ENCODE measurements around the gene ZNF827. TPM values are rescaled to one million over a fixed set of nuclear protein-coding genes. Genes with fewer than 3 reads are reported as not detected.

ZNF827 gene
- polyA plus RNA-seq, 1 donor from 2014 or later: 12.1 TPM

- H4K20me1 ChIP-seq (ENCODE audit: insufficient read depth): no peaks in the 10 kb centered on the region
- no peak overlapping the region for H2AFZ ChIP-seq (ENCODE audit: low read depth, low read length)
- TF ChIP-seq EZH2 (IDR thresholded peaks at IDR 0.05; ENCODE audit: borderline replicate concordance, insufficient read depth, low read length, poor library complexity, severe bottlenecking) (no peak), MXI1 (conservative IDR thresholded peaks at IDR 0.05; ENCODE audit: poor library complexity, severe bottlenecking) (no peak), TAF1 (IDR thresholded peaks at IDR 0.05; ENCODE audit: low read depth) (no peak), CTCF (IDR thresholded peaks at IDR 0.05; ENCODE audit: poor library complexity, severe bottlenecking) (no peak), POLR2AphosphoS5 (IDR thresholded peaks at IDR 0.05) (no peak), SMC3 (conservative IDR thresholded peaks at IDR 0.05; ENCODE audit: poor library complexity) (no peak), EP300 (conservative IDR thresholded peaks at IDR 0.05; ENCODE audit: poor library complexity, severe bottlenecking) (no peak), RAD21 (conservative IDR thresholded peaks at IDR 0.05) (no peak), REST (IDR thresholded peaks at IDR 0.05; ENCODE audit: borderline replicate concordance) (no peak)
- no peak overlapping the region for H3K4me2 ChIP-seq (ENCODE audit: low read length)
- H3K27ac ChIP-seq (ENCODE audit: low read length): no peak overlapping the region
- no peak overlapping the region for H3K4me3 ChIP-seq (ENCODE audit: low read length)
- H3K79me2 ChIP-seq (replicated peaks; ENCODE audit: insufficient read depth, low read length): peaks cover 3% of the 10 kb centered on the region
- H3K9me2 ChIP-seq (ENCODE audit: insufficient read depth, low read length): no peaks in the 10 kb centered on the region
- H3F3A ChIP-seq (ENCODE audit: insufficient read depth, low read length, poor library complexity, severe bottlenecking): no peaks in the 10 kb centered on the region
- peaks cover 3% of the 10 kb centered on the region for H3K36me3 ChIP-seq (ENCODE audit: insufficient read depth, low read length)
- no peaks in the 10 kb centered on the region for H3K9me3 ChIP-seq (ENCODE audit: low read length)
- H3K9ac ChIP-seq (ENCODE audit: low read length): no peak overlapping the region
- H3K27me3 ChIP-seq (ENCODE audit: insufficient read depth, low read depth, low read length): no peaks in the 10 kb centered on the region
Observed at GRCh38 chr4:145861336-145862318, 77.0 kb downstream of the ZNF827 start.

- Histone ChIP-seq H3K27ac (ENCODE audit: low read length) (no peak overlapping the region), H3K36me3 (ENCODE audit: insufficient read depth, low read length) (peaks cover 3% of the 10 kb centered on the region), H4K20me1 (ENCODE audit: insufficient read depth) (no peaks in the 10 kb centered on the region), H3K27me3 (ENCODE audit: insufficient read depth, low read depth, low read length) (no peaks in the 10 kb centered on the region), H3F3A (ENCODE audit: insufficient read depth, low read length, poor library complexity, severe bottlenecking) (no peaks in the 10 kb centered on the region), H3K9me3 (ENCODE audit: low read length) (no peaks in the 10 kb centered on the region), H3K4me3 (ENCODE audit: low read length) (no peak overlapping the region), H3K79me2 (replicated peaks; ENCODE audit: insufficient read depth, low read length) (peaks cover 3% of the 10 kb centered on the region), H3K9ac (ENCODE audit: low read length) (no peak overlapping the region), H3K4me2 (ENCODE audit: low read length) (no peak overlapping the region), H2AFZ (ENCODE audit: low read depth, low read length) (no peak overlapping the region), H3K9me2 (ENCODE audit: insufficient read depth, low read length) (no peaks in the 10 kb centered on the region)
- TF ChIP-seq SMC3 (conservative IDR thresholded peaks at IDR 0.05; ENCODE audit: poor library complexity): no peak
- no peak for TF ChIP-seq CTCF (IDR thresholded peaks at IDR 0.05; ENCODE audit: poor library complexity, severe bottlenecking)
- no peak for TF ChIP-seq REST (IDR thresholded peaks at IDR 0.05; ENCODE audit: borderline replicate concordance)
- no peak for TF ChIP-seq TAF1 (IDR thresholded peaks at IDR 0.05; ENCODE audit: low read depth)
- no peak for TF ChIP-seq POLR2AphosphoS5 (IDR thresholded peaks at IDR 0.05)
- TF ChIP-seq RAD21 (conservative IDR thresholded peaks at IDR 0.05): no peak
- no peak for TF ChIP-seq EZH2 (IDR thresholded peaks at IDR 0.05; ENCODE audit: borderline replicate concordance, insufficient read depth, low read length, poor library complexity, severe bottlenecking)
- no peak for TF ChIP-seq EP300 (conservative IDR thresholded peaks at IDR 0.05; ENCODE audit: poor library complexity, severe bottlenecking)
- TF ChIP-seq MXI1 (conservative IDR thresholded peaks at IDR 0.05; ENCODE audit: poor library complexity, severe bottlenecking): no peak
Observed at GRCh38 chr4:145860897-145861296, 77.7 kb downstream of the ZNF827 start.

Data from neural cell (in vitro differentiated cells).